HG02884 (cell line): ENCODE measurements around the gene CTRL.
"Not testable (repeated sequence)": the region's sequence is repeated elsewhere in the genome, so short reads cannot be mapped to it uniquely, and the experiment has no call there.

Experiments used
- ATAC-seq: cut with Tn5 transposase; IDR thresholded peaks from one replicate; pipeline ENCODE4 v1.9.1; 2021; ENCODE audit warnings: mild to moderate bottlenecking, moderate library complexity; ENCODE audit not compliant: unreplicated experiment

The CTRL gene

GRCh38 chr16:67927131-67927941 is 4.3 kb downstream of the CTRL start:
- no peak for ATAC-seq

GRCh38 chr16:67926181-67926750 is 5.4 kb downstream of the CTRL start:
- no peak for ATAC-seq

- ATAC-seq = no peak
Measured at GRCh38 chr16:67924140-67924906, 7.3 kb downstream of the CTRL start.

GRCh38 chr16:67923414-67924116 is 8.1 kb downstream of the CTRL start:
- no peak for ATAC-seq

GRCh38 chr16:67922740-67923139 is 8.9 kb downstream of the CTRL start:
- no peak for ATAC-seq

- ATAC-seq = no peak
Measured at GRCh38 chr16:67922221-67922620, 9.4 kb downstream of the CTRL start.

GRCh38 chr16:67919622-67920221 is 11.9 kb downstream of the CTRL start:
- ATAC-seq = no peak

- ATAC-seq = no peak
Measured at GRCh38 chr16:67917852-67918236, 13.8 kb downstream of the CTRL start.

- no peak for ATAC-seq
Measured at GRCh38 chr16:67917140-67917851, 14.4 kb downstream of the CTRL start.

- no peak for ATAC-seq
Measured at GRCh38 chr16:67915831-67916723, 15.6 kb downstream of the CTRL start.

GRCh38 chr16:67915496-67915769 is 16.2 kb downstream of the CTRL start:
- not testable (repeated sequence) for ATAC-seq

GRCh38 chr16:67914758-67915495 is 16.7 kb downstream of the CTRL start:
- ATAC-seq = no peak

- ATAC-seq = no peak
Measured at GRCh38 chr16:67910158-67910557, 21.5 kb downstream of the CTRL start.

- ATAC-seq = no peak
Measured at GRCh38 chr16:67909056-67909742, 22.5 kb downstream of the CTRL start.

GRCh38 chr16:67907397-67908180 is 24.1 kb downstream of the CTRL start:
- no peak for ATAC-seq

- ATAC-seq = no peak
Measured at GRCh38 chr16:67902831-67903230, 28.8 kb downstream of the CTRL start.

- no peak for ATAC-seq
Measured at GRCh38 chr16:67901734-67902133, 29.9 kb downstream of the CTRL start.
